ENCODE results near the gene DDX41. TPM values are rescaled to one million over a fixed set of nuclear protein-coding genes. Genes with fewer than 3 reads are reported as not detected.

DDX41 gene
- total RNA-seq, 4 donors from 2014 or later = 63.4 to 96.5 (median 76.2) TPM

DNA sequence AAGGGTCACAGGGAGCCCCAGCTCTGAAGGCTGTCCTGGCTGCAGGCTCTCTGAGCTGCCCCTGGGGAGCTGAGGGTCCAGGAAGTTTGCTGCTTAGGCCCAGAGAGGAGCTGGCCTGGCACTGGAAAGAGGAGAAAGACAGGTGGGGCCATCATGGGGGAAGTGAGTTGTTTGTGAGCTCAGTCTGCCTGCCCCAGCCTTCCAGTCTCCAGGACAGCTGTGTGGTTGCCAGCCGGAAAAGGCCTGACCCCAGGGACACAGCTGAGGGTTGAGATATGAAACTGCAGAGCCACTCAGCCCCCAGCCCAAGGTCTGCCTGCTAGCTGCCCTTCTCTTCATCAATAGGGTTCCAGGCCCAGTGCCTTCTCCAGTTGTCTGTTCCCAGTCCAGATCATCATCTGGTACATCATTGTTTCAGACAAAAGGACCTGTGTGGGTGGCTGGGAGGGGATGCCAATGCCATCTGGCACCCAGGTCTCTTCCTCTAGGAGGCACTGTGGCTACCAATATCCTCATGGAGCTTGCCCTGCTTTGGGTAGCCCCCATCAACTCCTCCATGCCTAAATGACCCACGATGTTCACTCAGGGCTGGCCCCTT lies 4.3 kb upstream of the DDX41 start:
- Histone ChIP-seq H3K27ac (no peak overlapping the region), H3K36me3 (peaks cover 21 to 72% (median 24%) of the 10 kb centered on the region in 3 donors), H3K4me1 (peaks cover 2 to 36% (median 6%) of the 10 kb centered on the region in 3 donors), H3K4me3 (no peak overlapping the region), H3K27me3 (no peaks in the 10 kb centered on the region), H3K9me3 (no peaks in the 10 kb centered on the region)
- intact Hi-C loops (cut with DNase I) = no loop called here
- no peak for TF ChIP-seq POLR2A (IDR thresholded peaks at IDR 0.05)
- TF ChIP-seq, protein P1, sequence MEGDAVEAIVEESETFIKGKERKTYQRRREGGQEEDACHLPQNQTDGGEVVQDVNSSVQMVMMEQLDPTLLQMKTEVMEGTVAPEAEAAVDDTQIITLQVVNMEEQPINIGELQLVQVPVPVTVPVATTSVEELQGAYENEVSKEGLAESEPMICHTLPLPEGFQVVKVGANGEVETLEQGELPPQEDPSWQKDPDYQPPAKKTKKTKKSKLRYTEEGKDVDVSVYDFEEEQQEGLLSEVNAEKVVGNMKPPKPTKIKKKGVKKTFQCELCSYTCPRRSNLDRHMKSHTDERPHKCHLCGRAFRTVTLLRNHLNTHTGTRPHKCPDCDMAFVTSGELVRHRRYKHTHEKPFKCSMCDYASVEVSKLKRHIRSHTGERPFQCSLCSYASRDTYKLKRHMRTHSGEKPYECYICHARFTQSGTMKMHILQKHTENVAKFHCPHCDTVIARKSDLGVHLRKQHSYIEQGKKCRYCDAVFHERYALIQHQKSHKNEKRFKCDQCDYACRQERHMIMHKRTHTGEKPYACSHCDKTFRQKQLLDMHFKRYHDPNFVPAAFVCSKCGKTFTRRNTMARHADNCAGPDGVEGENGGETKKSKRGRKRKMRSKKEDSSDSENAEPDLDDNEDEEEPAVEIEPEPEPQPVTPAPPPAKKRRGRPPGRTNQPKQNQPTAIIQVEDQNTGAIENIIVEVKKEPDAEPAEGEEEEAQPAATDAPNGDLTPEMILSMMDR (IDR thresholded peaks at IDR 0.05) = no peak
- no peak for DNase-seq
- WGBS, 2 donors = 71 to 88% methylated on average over 2 of the region's 2 CpGs

DNA sequence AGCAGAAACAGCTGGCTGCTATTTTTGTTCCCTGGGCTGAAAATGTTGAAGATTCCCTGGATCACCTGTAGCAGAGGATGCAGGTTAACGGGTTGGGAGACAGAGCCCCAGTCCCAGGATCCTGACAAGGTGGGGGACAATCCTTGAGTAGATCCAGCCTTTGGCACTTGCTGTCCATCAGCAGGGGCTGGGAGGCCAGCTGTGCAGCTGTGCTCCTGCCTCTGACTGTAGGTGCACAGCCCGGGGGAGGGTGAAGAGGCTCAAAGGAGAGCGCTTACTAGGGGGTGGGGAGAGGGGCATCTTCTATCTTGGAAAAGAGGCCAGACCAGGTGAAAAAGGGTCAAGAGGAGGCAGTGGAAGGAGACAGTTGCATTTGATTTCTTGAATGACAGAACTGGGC lies 3.5 kb upstream of the DDX41 start:
- DNase-seq = no peak
- no peak overlapping the region for H3K27ac ChIP-seq
- H3K4me3 ChIP-seq = no peak overlapping the region
- WGBS, 2 donors = 82 to 92% methylated on average over 2 to 3 of the region's 3 CpGs
- no peaks in the 10 kb centered on the region for H3K27me3 ChIP-seq
- TF ChIP-seq, protein P1 (IDR thresholded peaks at IDR 0.05) = no peak
- TF ChIP-seq POLR2A (IDR thresholded peaks at IDR 0.05) = no peak
- H3K9me3 ChIP-seq = no peaks in the 10 kb centered on the region
- intact Hi-C loops (cut with DNase I) = no loop called here
- peaks cover 10 to 39% (median 13%) of the 10 kb centered on the region in 3 donors for H3K4me1 ChIP-seq
- H3K36me3 ChIP-seq = peaks cover 15 to 70% (median 24%) of the 10 kb centered on the region in 3 donors

DNA sequence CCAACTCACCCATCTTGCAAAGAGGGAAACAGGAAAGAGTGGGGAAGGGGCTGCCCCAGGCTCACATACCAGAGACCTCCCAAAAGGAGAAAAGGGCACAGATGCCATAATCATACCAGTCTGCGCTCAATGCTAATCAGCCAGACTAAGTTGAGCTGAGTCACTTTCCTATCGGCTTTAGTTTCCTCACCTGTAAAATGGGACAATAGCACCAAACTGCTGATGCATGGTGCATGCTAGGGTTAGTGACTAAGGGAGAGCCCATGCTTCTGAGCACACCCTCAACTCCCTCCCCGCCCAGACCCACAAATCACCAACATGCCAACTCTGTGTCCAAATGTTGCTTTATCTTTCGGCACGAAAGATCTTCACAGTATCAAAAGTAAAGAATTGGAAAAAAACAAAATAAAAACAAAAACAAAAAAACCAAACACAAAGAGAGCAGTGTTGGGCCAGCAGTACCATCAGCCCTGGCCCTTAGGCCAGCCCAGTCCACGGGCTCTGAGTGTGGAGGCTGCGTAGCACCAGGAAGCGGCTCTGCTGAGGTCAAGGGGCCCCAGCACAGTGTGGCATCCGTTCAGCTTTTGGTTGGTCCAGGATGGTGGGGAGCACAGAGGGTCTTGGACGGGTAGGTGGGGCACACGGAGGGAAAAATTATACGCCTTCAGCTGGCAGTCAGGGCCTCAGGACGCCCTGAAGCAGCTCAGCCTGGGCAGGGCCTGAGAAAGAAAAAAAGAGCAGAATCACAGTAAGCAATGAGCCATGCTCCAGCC lies 2.9 kb upstream of the DDX41 start:
- H3K36me3 ChIP-seq = peaks cover 15 to 70% (median 24%) of the 10 kb centered on the region in 3 donors
- no peaks in the 10 kb centered on the region for H3K27me3 ChIP-seq
- intact Hi-C loops (cut with DNase I) = no loop called here
- WGBS, 2 donors = 72 to 85% methylated on average over 11 to 13 of the region's 13 CpGs
- H3K27ac ChIP-seq = peak overlapping the region in 1 of 4 donors; percentile 14
- H3K9me3 ChIP-seq = no peaks in the 10 kb centered on the region
- H3K4me1 ChIP-seq = peaks cover 14 to 39% (median 14%) of the 10 kb centered on the region in 3 donors
- no peak for DNase-seq
- H3K4me3 ChIP-seq = no peak overlapping the region
- no peak for TF ChIP-seq POLR2A (IDR thresholded peaks at IDR 0.05)
- TF ChIP-seq, protein P1 (IDR thresholded peaks at IDR 0.05) = no peak

DNA sequence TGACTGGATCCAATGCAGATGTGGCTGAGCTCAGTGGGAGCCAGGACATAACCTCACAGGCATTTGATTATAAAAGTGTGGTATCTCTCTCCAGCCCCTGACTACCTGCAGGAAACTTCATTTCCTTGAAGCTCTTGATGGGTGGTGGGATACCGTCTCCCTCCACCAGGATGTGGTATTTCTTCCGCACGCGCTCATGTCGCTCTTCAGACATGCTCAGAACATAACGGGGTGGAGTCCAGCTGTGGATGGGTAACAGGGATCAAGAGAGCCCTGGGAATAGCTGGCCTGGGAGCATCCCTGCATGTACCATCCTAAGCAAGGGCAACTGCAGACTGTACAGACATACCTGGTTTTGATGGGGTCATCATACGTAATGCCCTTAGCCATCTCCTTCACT lies 1.2 kb downstream of the DDX41 start:
- H3K36me3 ChIP-seq = peaks cover 23 to 70% (median 37%) of the 10 kb centered on the region in 3 donors
- no peaks in the 10 kb centered on the region for H3K27me3 ChIP-seq
- peak overlapping the region in 3 of 4 donors; percentile 80 to 95 (median 87) for H3K4me3 ChIP-seq
- no peak for DNase-seq
- peak overlapping the region in 1 of 4 donors; percentile 87 for H3K27ac ChIP-seq
- 70 to 89% methylated on average over 3 to 7 of the region's 7 CpGs for WGBS, 2 donors
- H3K4me1 ChIP-seq = peaks cover 14 to 36% (median 15%) of the 10 kb centered on the region in 3 donors
- H3K9me3 ChIP-seq = no peaks in the 10 kb centered on the region
- TF ChIP-seq POLR2A (IDR thresholded peaks at IDR 0.05) = no peak
- TF ChIP-seq, protein P1 (IDR thresholded peaks at IDR 0.05) = no peak
- intact Hi-C loops (cut with DNase I) = no loop called here

DNA sequence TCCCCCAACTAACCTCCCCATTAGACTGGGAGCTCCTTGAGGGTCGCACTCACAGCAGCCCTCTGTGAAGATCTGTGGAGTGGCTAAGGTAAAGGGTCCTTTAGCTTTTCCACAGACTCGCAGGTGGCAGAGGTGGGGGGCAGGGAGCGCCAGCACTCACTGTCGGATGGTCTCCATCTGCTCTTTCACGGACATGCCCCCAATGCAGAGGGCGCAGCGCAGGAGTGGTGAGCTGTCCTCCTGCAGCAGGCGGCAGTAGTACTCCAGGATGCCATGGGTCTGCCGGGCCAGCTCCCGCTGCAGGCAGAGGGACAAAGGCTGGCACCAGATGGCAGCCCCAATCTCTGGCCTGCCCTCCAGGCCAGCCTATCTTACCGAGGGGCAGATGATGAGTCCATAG lies 2.2 kb downstream of the DDX41 start:
- no peak for DNase-seq
- Histone ChIP-seq H3K36me3 (peaks cover 25 to 68% (median 36%) of the 10 kb centered on the region in 3 donors), H3K9me3 (no peaks in the 10 kb centered on the region), H3K4me1 (peaks cover 14 to 43% (median 15%) of the 10 kb centered on the region in 3 donors), H3K27me3 (no peaks in the 10 kb centered on the region), H3K4me3 (no peak overlapping the region), H3K27ac (no peak overlapping the region)
- intact Hi-C loops (cut with DNase I) = no loop called here
- WGBS, 2 donors = 90 to 100% methylated on average over 1 to 7 of the region's 11 CpGs
- TF ChIP-seq, protein P1 (IDR thresholded peaks at IDR 0.05) = no peak

All from esophagus squamous epithelium (tissue), 5 donors.